GM19328 (cell line): ENCODE results near the gene GPATCH4.
"Not testable (repeated sequence)": the region's sequence is repeated elsewhere in the genome, so short reads cannot be mapped to it uniquely, and the experiment has no call there.

ENCODE experiments used
- ATAC-seq: cut with Tn5 transposase; IDR thresholded peaks from one replicate; pipeline ENCODE4 v1.9.1; 2021; ENCODE audit warnings: mild to moderate bottlenecking, moderate library complexity; ENCODE audit not compliant: unreplicated experiment

GPATCH4 gene

DNA sequence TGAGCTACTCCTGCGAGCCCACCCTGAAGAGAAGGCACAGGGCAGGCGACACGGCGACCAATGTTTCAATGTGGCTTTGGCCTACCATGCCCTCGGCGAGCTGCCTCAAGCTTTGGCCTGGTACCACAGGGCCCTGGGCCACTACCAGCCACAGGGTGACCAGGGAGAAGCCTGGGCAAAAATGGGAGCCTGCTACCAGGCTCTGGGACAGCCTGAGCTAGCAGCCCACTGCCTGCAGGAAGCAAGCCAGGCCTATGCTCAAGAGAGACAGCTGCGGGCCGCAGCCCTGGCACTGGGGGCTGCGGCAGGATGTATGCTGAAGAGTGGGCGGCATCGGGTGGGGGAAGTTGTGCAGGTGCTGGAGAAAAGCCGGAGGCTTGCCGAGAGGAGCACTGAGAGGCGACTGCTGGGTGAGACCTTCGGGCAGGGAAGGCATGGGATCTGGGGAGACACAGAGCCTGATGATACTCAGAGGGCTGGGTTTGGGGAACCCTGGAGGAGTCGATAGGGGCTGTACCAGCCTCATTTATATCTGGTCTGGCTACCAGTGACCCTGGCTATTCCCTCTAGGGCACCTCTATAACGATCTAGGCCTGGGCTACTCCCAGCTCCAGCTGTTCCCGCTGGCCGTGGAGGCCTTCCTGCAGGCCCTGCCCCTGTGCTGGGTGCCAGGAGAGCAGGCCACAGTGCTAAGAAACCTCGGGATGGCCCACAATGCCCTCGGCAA, 19.5 kb downstream of the GPATCH4 start:
- ATAC-seq = no peak

DNA sequence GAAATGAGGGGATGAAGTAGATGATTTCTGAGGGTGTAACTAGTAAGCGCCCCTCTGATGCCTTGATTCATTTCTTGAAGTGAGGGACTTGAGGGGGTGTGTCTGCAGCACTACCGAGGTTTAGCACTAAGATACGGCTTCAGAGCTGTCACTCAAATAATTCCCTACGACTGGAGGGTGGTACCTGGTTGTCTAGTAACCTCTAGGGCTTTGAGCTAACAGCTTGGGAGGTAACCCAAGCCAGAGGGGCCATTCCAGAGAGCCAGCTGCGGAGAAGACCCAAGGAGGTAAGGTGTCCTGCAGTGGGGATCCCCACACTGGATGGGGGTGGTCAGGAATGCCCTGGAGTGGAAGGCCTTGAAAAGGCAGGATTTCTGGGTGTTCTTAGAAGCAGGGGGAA, 21.8 kb downstream of the GPATCH4 start, which contains the start of gene TTC24:
TTC24 (plus strand) TSS at position 252 of the 400 bp plus-strand sequence. CDS start 1,642 bp downstream, outside the sequence.
- ATAC-seq = no peak

- no peak for ATAC-seq
These were observed 23.2 kb downstream of the GPATCH4 start for GRCh38 chr1:156578055-156578454.

DNA sequence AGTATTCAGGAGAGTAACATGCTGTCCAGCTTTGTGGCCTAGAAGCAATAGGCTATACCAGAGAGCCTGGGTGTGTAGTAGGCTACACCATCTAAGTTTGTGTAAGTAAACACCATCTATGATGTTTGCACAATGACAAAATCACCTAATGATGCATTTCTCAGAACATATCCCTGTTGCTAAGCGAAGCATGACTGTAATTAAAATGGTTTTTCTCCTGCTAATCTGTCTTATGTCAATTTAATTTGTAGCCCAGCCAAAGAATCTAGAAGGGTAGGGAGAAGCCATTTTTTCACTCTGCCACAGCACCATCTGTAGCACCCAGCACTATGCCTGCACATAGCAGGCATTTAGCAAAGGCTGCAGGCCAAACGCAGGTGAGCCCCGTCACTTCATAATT, 23.7 kb downstream of the GPATCH4 start:
- ATAC-seq = no peak

- ATAC-seq = no peak
These were observed 27.1 kb downstream of the GPATCH4 start for GRCh38 chr1:156574039-156574633.

DNA sequence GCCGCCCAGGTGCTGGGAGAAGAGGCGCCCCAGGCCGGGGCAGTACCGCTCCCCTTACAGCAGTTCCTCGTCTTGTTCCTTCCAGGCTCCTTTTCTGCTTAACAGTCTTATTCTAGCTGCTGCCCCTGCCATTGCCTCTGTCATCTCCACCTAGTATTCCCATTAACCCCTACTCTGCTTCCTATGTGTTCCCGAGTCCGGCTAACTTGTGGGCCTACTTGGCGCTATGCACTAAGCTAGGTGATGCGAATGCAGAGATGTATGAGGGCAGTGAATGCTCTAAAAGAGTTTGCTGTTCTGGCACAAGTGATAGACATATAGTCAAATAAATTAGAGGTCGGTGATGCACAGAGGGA, 28.6 kb downstream of the GPATCH4 start:
- ATAC-seq = no peak

DNA sequence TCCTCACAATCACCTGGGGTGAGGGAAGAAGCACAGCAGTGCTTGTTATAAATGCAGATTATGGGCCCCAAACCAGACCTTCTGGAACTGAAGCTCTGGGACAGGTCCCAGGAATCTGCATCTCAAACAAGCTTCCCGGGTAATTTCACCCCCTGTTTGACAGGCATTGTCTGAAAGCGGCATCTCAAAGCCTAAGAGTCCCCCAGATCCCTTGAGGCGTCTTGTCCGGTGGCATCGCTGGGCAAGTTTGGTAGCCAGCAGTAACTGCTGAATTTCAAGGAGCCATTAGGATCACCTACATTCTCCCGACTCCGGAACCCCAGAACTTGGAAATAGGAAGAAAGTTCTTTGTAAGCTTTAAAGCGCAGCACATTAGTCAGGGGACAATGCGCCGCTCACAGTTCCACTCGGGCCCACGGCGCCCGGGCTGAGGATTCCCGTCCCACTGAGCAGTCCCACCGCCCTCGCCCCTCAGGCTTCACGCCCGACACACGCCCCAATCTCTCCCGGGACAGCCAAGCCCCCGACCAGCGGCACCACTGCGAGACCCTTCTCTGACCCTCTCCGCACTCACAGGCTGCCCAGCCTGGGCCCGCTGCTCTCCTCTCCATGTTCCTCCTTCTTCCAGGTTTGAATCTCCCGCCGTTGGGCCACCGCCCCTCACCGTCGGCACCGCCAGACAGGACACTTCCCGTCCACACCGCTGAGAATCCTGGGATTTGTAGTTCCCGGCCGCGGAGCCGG, 29.2 kb downstream of the GPATCH4 start, which contains the start of gene IQGAP3:
IQGAP3 (minus strand) TSS at position 647 of the 744 bp plus-strand sequence; CDS start at position 611, 36 bp downstream.
- ATAC-seq = no peak

GRCh38 chr1:156571261-156571852, 29.9 kb downstream of the GPATCH4 start:
- ATAC-seq = no peak

GRCh38 chr1:156566436-156566835, 34.8 kb downstream of the GPATCH4 start:
- ATAC-seq = no peak

DNA sequence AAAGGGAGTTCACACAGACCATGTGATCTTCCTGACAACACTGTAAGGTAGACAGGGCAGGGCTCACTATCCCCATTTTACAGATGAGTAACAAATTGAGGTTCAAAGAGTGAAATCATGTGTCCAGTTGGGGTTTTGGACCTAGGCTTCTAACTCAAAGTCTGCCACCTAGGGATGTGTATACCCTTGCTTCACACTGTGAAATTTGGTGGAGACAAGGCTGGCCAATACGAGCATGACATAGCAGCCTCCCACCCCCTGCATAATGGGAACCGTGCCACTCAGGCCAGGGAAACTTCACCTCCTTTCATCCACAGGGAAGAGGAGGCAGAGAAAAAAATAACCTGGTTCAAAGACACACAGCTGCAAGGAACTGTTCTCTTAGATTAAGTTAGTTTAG, 35.8 kb downstream of the GPATCH4 start:
- no peak for ATAC-seq

DNA sequence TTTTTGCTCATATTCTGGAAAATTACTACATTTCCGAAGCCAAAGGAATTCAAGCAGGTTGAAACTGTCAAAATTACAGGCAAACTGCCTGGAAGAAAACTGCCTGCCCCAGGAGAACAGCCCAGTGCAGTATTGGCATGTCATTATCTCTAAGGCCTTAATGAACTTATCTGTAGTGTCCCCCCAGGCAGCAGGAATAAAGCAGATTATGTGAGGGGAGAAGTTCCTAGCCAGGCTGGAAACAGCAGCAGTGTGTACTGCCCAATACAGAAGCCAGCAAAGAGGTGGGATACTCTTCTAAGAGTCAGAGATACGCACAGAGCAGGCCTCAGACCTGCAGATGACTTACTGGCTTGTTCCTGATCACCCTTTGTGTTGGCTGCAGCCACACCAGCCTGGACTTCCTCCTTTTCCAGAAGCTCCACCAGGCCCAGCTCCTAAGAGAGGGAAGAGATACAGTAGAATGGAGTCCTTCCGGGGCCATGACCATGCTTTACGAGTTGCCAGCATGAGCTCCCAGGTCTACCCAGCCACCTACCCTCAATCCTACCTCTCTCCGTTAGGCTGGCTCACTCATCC, 40.6 kb downstream of the GPATCH4 start:
- no peak for ATAC-seq

DNA sequence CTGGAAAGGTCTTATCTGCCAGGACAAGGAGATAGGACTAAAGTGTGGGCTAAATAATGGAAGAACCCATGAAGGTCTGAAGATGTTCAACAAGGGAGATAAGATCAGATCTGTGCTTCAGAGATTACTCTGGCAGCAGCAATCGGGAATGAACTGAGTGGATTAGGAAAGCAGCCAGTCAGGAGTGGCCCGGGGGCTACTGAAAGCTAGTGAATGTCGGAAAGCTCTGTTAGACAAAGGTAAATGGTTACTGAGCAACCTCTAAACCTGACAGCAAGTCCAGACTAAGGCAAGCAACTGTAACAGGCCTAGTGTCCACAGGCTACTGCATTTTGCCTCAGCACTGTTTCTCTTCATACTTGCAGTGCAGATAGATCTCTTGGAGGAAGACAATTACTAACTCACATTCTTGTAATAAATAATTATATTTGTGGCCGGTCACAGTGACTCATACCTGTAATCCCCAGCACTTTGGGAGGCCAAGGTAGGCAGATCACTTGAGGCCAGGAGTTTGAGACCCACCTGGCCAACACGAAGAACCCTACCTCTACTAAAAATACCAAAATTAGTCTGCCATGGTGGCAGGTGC, 41.4 kb downstream of the GPATCH4 start:
- no peak for ATAC-seq

- ATAC-seq = no peak
These were observed 42.0 kb downstream of the GPATCH4 start for GRCh38 chr1:156559086-156559796.

GRCh38 chr1:156556354-156556753, 44.9 kb downstream of the GPATCH4 start:
- no peak for ATAC-seq

GRCh38 chr1:156555715-156556114, 45.6 kb downstream of the GPATCH4 start:
- ATAC-seq = no peak

DNA sequence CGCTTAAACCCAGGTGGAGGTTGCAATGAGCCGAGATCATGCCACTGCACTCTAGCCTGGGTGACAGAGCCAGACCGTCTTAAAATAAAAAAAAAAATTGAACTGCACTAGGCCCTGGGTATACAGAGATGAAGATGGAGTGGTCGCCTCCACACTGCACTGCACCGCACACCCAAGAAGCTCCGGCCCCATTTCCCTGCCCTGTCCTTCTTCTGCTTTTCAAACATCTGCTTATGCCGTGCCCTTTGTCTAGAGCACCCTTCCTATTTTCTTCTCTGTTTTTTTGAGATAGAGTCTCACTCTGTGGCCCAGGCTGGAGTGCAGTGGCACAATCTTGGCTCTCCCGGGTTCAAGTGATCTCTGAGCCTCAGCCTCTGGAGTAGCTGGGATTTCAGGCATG, 46.3 kb downstream of the GPATCH4 start:
- no peak for ATAC-seq

GRCh38 chr1:156553860-156554485, 47.3 kb downstream of the GPATCH4 start:
- no peak for ATAC-seq

GRCh38 chr1:156552937-156553336, 48.3 kb downstream of the GPATCH4 start:
- ATAC-seq = not testable (repeated sequence)

DNA sequence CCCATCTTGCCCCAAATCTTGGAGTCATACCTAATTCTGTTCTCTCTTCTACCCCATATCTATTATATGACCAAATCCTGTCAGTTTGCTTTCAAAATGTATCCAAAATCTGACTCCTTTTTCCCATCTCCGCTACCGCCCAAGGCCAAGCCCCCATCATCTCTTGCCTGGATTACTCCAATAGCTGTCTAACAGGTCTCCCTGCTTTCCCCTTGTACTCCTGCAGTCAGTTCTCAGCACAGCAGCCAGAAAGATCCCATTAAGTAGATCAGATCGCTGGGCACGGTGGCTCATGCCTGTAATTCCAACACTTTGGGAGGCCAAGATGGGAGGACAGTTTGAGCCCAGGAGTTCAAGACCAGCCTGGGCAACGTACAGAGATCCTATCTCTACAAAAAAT, 48.8 kb downstream of the GPATCH4 start:
- no peak for ATAC-seq

GRCh38 chr1:156551869-156552268, 49.4 kb downstream of the GPATCH4 start:
- no peak for ATAC-seq
